Pancreas (tissue), 10 donors: ENCODE results near the gene TMEM95. TPM values are rescaled to one million over a fixed set of nuclear protein-coding genes. Genes with fewer than 3 reads are reported as not detected.

Experiments
- ATAC-seq, 4 donors: fragments of 200-7000 bp; cut with Tn5 transposase; one replicate each; pipeline versions ENCODE4 v1.8.0 to v1.9.1; 2020; ENCODE audit warnings: mild to moderate bottlenecking in 4 of 4, moderate library complexity in 4 of 4
- DNase-seq, 6 donors: peaks; one replicate each; pipeline ENCODE4 v3.0.0-alpha.2; 2020
- FAIRE-seq: peaks from 2 replicates; lab custom pipeline; 2012; peaks lifted over from hg19 to GRCh38; lab: Jason Lieb, UNC
- H3K27ac ChIP-seq, 4 donors: fragments of 200-600 bp; sonication (generic); 1 replicate in 3 of 4; 2 replicates in 1 of 4; pipeline versions ENCODE4 v1.5.0 to v1.8.0; 2020
- H3K27me3 ChIP-seq, 4 donors: fragments of 200-600 bp; one replicate each; pipeline ENCODE4 v1.8.0; 2021
- H3K36me3 ChIP-seq, 3 donors: fragments of 200-600 bp; sonication (generic) in 1 of 3; one replicate each; pipeline versions ENCODE4 v1.5.0 to v1.8.0; 2020 to 2021
- H3K4me1 ChIP-seq, 3 donors: fragments of 200-600 bp; one replicate each; pipeline ENCODE4 v1.8.0; 2021
- H3K4me3 ChIP-seq, 4 donors: fragments of 200-600 bp; sonication (generic) in 2 of 4; one replicate each; pipeline versions ENCODE4 v1.5.0 to v1.8.0; 2020 to 2021
- H3K9me3 ChIP-seq, 4 donors: fragments of 200-600 bp; one replicate each; pipeline ENCODE4 v1.8.0; 2021
- CTCF ChIP-seq, 4 donors: fragments of 200-600 bp; sonication (generic) in 3 of 4; IDR thresholded peaks; one replicate each; pipeline versions ENCODE4 v1.5.0 to v1.8.0; 2021; ENCODE audit warnings: antibody characterized with exemption in 4 of 4
- WGBS, 2 donors: extraction: QIAGEN DNeasy Blood & Tissue Kit; methylation state at CpG; one replicate each; pipeline ENCODE4 v1.1.7; 2013; 5-methylcytosine and 5-hydroxymethylcytosine counted together
- intact Hi-C, 3 donors: fragments of 100-400 bp; cut with DNase I; formaldehyde crosslinking; loops; one replicate each; pipeline versions ENCODE4 v1.11.1 to v1.14.2; 2022
- polyA plus RNA-seq, 2 donors: library from polyadenylated mRNA; stranded (reverse); fragments of 200-250 nt; gene quantifications; one replicate each; pipeline ENCODE4 v1.2.3, GENCODE V29; 2013
- total RNA-seq, 6 donors: library from RNA; stranded (reverse); fragmentation: NEBNext Ultra II Directional in 4 of 6; extraction: Animal tissue kit (Norgen Biotek cat#: 25700) in 4 of 6; gene quantifications; one replicate each; pipeline versions ENCODE4 v1.2.1 to v1.2.4, GENCODE V29; 2021 to 2023
- donor health status: healthy with polysubstance abuse.
- donor health status: DM: no; HTN: no; CAD: no; lungs with moderate emphysema.
- donor health status: DM: no; HTN: no; CAD: no.
- donor health status: control.
- donor health status: control.
- donor health status: Bipolar disorder and iron deficiency.
- donor health status: DM: yes; HTN: yes; CAD: no.
- donor health status: DM: no; HTN: no; CAD: no.
- donor health status: DM: no; HTN: no; CAD: no.
- donor health status: DM: yes; HTN: yes; CAD: no.

Gene TMEM95
- total and polyA plus RNA-seq, 8 donors, result not detected

- H3K9me3 ChIP-seq, result no peaks in the 10 kb centered on the region
- H3K4me3 ChIP-seq, result peak overlapping the region; percentile 71 to 93 (median 92)
- intact Hi-C loops, result loop anchor here in 1 of 3 donors (10.0 kb wide), 1 partner anchor 49 kb away; the partner anchor contains the start of gene CLDN7
- 36 to 41% methylated on average over 9 of the region's 9 CpGs for WGBS, 2 donors
- TF ChIP-seq CTCF (IDR thresholded peaks at IDR 0.05), result no peak
- FAIRE-seq (no peak), DNase-seq (peak in 2 of 6 donors; percentile 13 to 31), ATAC-seq (no peak)
- no peaks in the 10 kb centered on the region for H3K27me3 ChIP-seq
- H3K27ac ChIP-seq, result peak overlapping the region in 2 of 4 donors; percentile 86 to 89
- H3K36me3 ChIP-seq, result peaks cover 8 to 53% (median 35%) of the 10 kb centered on the region in 3 donors
- H3K4me1 ChIP-seq, result peaks cover 22 to 38% (median 32%) of the 10 kb centered on the region in 3 donors
These were observed 40.9 kb upstream of the TMEM95 start for GRCh38 chr17:7313890-7314718.

- peak; percentile 90 to 98 (median 92) for DNase-seq
- Histone ChIP-seq H3K36me3 (peaks cover 8 to 47% (median 35%) of the 10 kb centered on the region in 3 donors), H3K9me3 (no peaks in the 10 kb centered on the region), H3K27me3 (no peaks in the 10 kb centered on the region), H3K27ac (peak within 1 kb of the TSS; percentile 82 to 91 (median 88)), H3K4me3 (peak within 1 kb of the TSS; percentile 71 to 93 (median 92)), H3K4me1 (peaks cover 15 to 30% (median 24%) of the 10 kb centered on the region in 3 donors)
- peak; percentile 91 to 94 (median 94) for ATAC-seq
- no peak for TF ChIP-seq CTCF (IDR thresholded peaks at IDR 0.05)
- intact Hi-C loops, result loop anchor here in 1 of 3 donors (10.0 kb wide), 1 partner anchor 50 kb away; the partner anchor contains the start of gene CLDN7
- WGBS, 2 donors, result 0 to 1% methylated on average over 95 of the region's 95 CpGs
- no peak for FAIRE-seq
These were observed 40.0 kb upstream of the TMEM95 start, which contains the start of gene GPS2 for GRCh38 chr17:7314719-7315569. Gene GPS2, minus strand, starts transcription at chr17:7315360. Its CDS starts 308 bp downstream, at chr17:7315052.

- H3K4me3 ChIP-seq, result peak overlapping the region; percentile 71 to 93 (median 92)
- H3K27ac ChIP-seq, result peak overlapping the region; percentile 82 to 91 (median 88)
- ATAC-seq (peak; percentile 26 to 51 (median 34)), FAIRE-seq (no peak), DNase-seq (peak in 4 of 6 donors; percentile 51 to 86 (median 66))
- H3K4me1 ChIP-seq, result peaks cover 12 to 23% (median 16%) of the 10 kb centered on the region in 3 donors
- TF ChIP-seq CTCF (IDR thresholded peaks at IDR 0.05), result no peak
- no peaks in the 10 kb centered on the region for H3K9me3 ChIP-seq
- intact Hi-C loops, result loop anchor here in 1 of 3 donors (10.0 kb wide), 1 partner anchor 51 kb away; the partner anchor contains the start of gene CLDN7
- H3K36me3 ChIP-seq, result peaks cover 6 to 43% (median 32%) of the 10 kb centered on the region in 3 donors
- WGBS, 2 donors, result 17 to 23% methylated on average over 30 of the region's 30 CpGs
- H3K27me3 ChIP-seq, result no peaks in the 10 kb centered on the region
These were observed 39.3 kb upstream of the TMEM95 start for GRCh38 chr17:7315570-7316235.

GRCh38 chr17:7317161-7317803 is 37.7 kb upstream of the TMEM95 start:
- peaks cover 12 to 23% (median 15%) of the 10 kb centered on the region in 3 donors for H3K4me1 ChIP-seq
- H3K27me3 ChIP-seq, result no peaks in the 10 kb centered on the region
- peaks cover 0 to 37% (median 28%) of the 10 kb centered on the region in 3 donors for H3K36me3 ChIP-seq
- FAIRE-seq, result no peak
- 82 to 90% methylated on average over 16 of the region's 16 CpGs for WGBS, 2 donors
- no peak overlapping the region for H3K27ac ChIP-seq
- TF ChIP-seq CTCF (IDR thresholded peaks at IDR 0.05), result no peak
- no peaks in the 10 kb centered on the region for H3K9me3 ChIP-seq
- DNase-seq, result peak in 2 of 6 donors; percentile 45 to 55
- intact Hi-C loops, result loop anchor here in 1 of 3 donors (10.0 kb wide), 1 partner anchor 52 kb away; the partner anchor contains the start of gene CLDN7
- no peak for ATAC-seq
- no peak overlapping the region for H3K4me3 ChIP-seq
